Vagina (tissue), 2 donors: ENCODE results near the gene LIPH. TPM values are rescaled to one million over a fixed set of nuclear protein-coding genes. Genes with fewer than 3 reads are reported as not detected.
"Not testable (repeated sequence)": the region's sequence is repeated elsewhere in the genome, so short reads cannot be mapped to it uniquely, and the experiment has no call there.

ENCODE experiments used
- DNase-seq, 2 donors: peaks; one replicate each; pipeline ENCODE4 v3.0.0-alpha.2; 2017; ENCODE audit errors: extremely low spot score in 2 of 2
- H3K27ac ChIP-seq: fragments of 200-600 bp; sonication (generic); one replicate; pipeline ENCODE4 v1.5.1; 2019
- H3K27me3 ChIP-seq: fragments of 200-600 bp; sonication (generic); one replicate; pipeline ENCODE4 v1.5.1; 2019
- H3K36me3 ChIP-seq, 2 donors: fragments of 200-600 bp; sonication (generic); one replicate each; pipeline ENCODE4 v1.5.1; 2017 to 2019
- H3K4me1 ChIP-seq: fragments of 200-600 bp; sonication (generic); one replicate; pipeline ENCODE4 v1.5.1; 2019
- H3K4me3 ChIP-seq, 2 donors: fragments of 200-600 bp; sonication (generic); 1 replicate in 1 of 2; 2 replicates in 1 of 2; pipeline ENCODE4 v1.5.1; 2016 to 2019
- H3K9me3 ChIP-seq: fragments of 200-600 bp; sonication (generic); one replicate; pipeline ENCODE4 v1.5.1; 2019
- POLR2A ChIP-seq, 2 donors: fragments of 450-650 bp; IDR thresholded peaks; one replicate each; pipeline ENCODE4 v1.6.1; 2017; ENCODE audit warnings: antibody characterized with exemption in 2 of 2, mild to moderate bottlenecking in 2 of 2, moderate library complexity in 2 of 2
- POLR2AphosphoS5 ChIP-seq, 2 donors: sonication (generic); formaldehyde crosslinking; IDR thresholded peaks; one replicate each; pipeline ENCODE4 v1.9.0; 2017; ENCODE audit warnings: antibody characterized with exemption in 2 of 2, mild to moderate bottlenecking in 2 of 2, low read depth in 1 of 2; ENCODE audit not compliant: insufficient read depth in 1 of 2
- intact Hi-C: fragments of 100-400 bp; cut with DNase I; formaldehyde crosslinking; loops from one replicate; pipeline ENCODE4 v1.15.1; 2023
- total RNA-seq: library from RNA; depleted of rRNA; stranded (reverse); fragments of >200 nt; gene quantifications from one replicate; pipeline ENCODE4 v1.2.3, GENCODE V29; 2016
- TF ChIP-seq, protein P1 (sequence below), 3 experiments: fragments of 450-650 bp in 2 of 3; fragments of 200-600 bp in 1 of 3; sonication (generic) in 1 of 3; IDR thresholded peaks; one replicate each; pipeline ENCODE4 v1.5.1; 2017 to 2019; ENCODE audit warnings: antibody characterized with exemption in 3 of 3, mild to moderate bottlenecking in 2 of 3, moderate library complexity in 2 of 3

The LIPH gene
- total RNA-seq, 1 donor from 2014 or later, result 2.7 TPM

- no peak for TF ChIP-seq POLR2AphosphoS5 (IDR thresholded peaks at IDR 0.05; ENCODE audit: insufficient read depth in 1 of 2, low read depth in 1 of 2)
- no peak for TF ChIP-seq POLR2A (IDR thresholded peaks at IDR 0.05)
- TF ChIP-seq, protein P1, sequence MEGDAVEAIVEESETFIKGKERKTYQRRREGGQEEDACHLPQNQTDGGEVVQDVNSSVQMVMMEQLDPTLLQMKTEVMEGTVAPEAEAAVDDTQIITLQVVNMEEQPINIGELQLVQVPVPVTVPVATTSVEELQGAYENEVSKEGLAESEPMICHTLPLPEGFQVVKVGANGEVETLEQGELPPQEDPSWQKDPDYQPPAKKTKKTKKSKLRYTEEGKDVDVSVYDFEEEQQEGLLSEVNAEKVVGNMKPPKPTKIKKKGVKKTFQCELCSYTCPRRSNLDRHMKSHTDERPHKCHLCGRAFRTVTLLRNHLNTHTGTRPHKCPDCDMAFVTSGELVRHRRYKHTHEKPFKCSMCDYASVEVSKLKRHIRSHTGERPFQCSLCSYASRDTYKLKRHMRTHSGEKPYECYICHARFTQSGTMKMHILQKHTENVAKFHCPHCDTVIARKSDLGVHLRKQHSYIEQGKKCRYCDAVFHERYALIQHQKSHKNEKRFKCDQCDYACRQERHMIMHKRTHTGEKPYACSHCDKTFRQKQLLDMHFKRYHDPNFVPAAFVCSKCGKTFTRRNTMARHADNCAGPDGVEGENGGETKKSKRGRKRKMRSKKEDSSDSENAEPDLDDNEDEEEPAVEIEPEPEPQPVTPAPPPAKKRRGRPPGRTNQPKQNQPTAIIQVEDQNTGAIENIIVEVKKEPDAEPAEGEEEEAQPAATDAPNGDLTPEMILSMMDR (IDR thresholded peaks at IDR 0.05), result no peak
- Histone ChIP-seq H3K36me3 (peaks cover 0 to 35% of the 10 kb centered on the region in 2 donors), H3K4me1 (no peaks in the 10 kb centered on the region), H3K9me3 (no peaks in the 10 kb centered on the region), H3K27me3 (no peaks in the 10 kb centered on the region), H3K27ac (no peak overlapping the region), H3K4me3 (no peak overlapping the region)
- intact Hi-C loops, result no loop called here
- no peak for DNase-seq
Measured at GRCh38 chr3:185488465-185488864, 63.9 kb downstream of the LIPH start.

DNA sequence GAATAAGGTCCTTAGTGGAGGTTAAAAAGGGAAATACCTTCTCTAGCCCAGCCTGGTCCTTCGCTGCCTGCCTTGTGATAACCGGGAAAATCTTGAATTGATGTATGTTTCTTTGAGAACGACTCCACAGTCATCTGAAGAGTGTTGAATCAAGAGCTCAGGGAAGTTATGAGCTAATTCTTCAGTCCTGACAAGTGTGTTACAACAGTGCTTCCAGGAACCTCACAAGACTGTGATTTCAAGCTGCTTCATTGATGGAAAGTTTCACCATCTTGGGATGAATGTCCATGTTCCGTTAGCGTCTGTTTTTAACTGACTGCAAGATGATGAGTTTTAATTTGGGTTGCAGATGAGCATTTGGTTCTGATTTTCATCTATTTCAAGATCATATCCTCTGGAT is 66.0 kb downstream of the LIPH start:
- intact Hi-C loops, result no loop called here
- Histone ChIP-seq H3K27ac (no peak overlapping the region), H3K4me1 (no peaks in the 10 kb centered on the region), H3K36me3 (peaks cover 0 to 36% of the 10 kb centered on the region in 2 donors), H3K9me3 (no peaks in the 10 kb centered on the region), H3K4me3 (no peak overlapping the region), H3K27me3 (no peaks in the 10 kb centered on the region)
- no peak for DNase-seq
- TF ChIP-seq, protein P1 (IDR thresholded peaks at IDR 0.05), result no peak
- no peak for TF ChIP-seq POLR2A (IDR thresholded peaks at IDR 0.05)
- TF ChIP-seq POLR2AphosphoS5 (IDR thresholded peaks at IDR 0.05; ENCODE audit: insufficient read depth in 1 of 2, low read depth in 1 of 2), result no peak

DNA sequence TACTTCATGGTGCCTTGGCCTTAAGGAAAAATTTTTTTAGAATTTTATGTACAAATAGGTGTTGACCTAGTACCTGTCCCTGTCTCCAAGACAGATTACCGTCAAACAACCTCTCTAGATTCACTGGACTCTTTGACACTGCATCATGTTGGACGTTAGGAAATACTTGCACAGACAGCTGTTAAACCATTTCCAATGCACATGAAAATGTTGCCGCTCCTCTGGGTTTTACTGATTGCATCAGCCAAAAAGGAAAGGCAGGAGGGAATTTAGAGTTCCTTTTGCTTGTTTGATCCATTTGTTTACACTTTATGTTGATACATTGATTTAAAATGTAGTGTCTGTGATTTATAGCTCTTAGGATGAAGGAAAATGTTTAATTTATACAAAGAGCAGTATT is 68.1 kb downstream of the LIPH start:
- TF ChIP-seq POLR2A (IDR thresholded peaks at IDR 0.05) (no peak), POLR2AphosphoS5 (IDR thresholded peaks at IDR 0.05; ENCODE audit: insufficient read depth in 1 of 2, low read depth in 1 of 2) (no peak)
- TF ChIP-seq, protein P1 (IDR thresholded peaks at IDR 0.05), result no peak
- Histone ChIP-seq H3K27ac (no peak overlapping the region), H3K9me3 (no peaks in the 10 kb centered on the region), H3K4me3 (no peak overlapping the region), H3K4me1 (no peaks in the 10 kb centered on the region), H3K27me3 (no peaks in the 10 kb centered on the region), H3K36me3 (peaks cover 0 to 39% of the 10 kb centered on the region in 2 donors)
- intact Hi-C loops, result no loop called here
- DNase-seq, result no peak

- Histone ChIP-seq H3K27ac (no peak overlapping the region), H3K9me3 (no peaks in the 10 kb centered on the region), H3K36me3 (peaks cover 0 to 24% of the 10 kb centered on the region in 2 donors), H3K4me1 (no peaks in the 10 kb centered on the region), H3K4me3 (no peak overlapping the region), H3K27me3 (no peaks in the 10 kb centered on the region)
- intact Hi-C loops, result no loop called here
- TF ChIP-seq POLR2A (IDR thresholded peaks at IDR 0.05) (no peak), POLR2AphosphoS5 (IDR thresholded peaks at IDR 0.05; ENCODE audit: insufficient read depth in 1 of 2, low read depth in 1 of 2) (no peak)
- TF ChIP-seq, protein P1 (IDR thresholded peaks at IDR 0.05), result no peak
- DNase-seq, result no peak
Measured at GRCh38 chr3:185479373-185479945, 72.9 kb downstream of the LIPH start.

GRCh38 chr3:185477316-185477715 is 75.1 kb downstream of the LIPH start:
- intact Hi-C loops, result no loop called here
- Histone ChIP-seq H3K4me1 (no peaks in the 10 kb centered on the region), H3K27me3 (no peaks in the 10 kb centered on the region), H3K9me3 (no peaks in the 10 kb centered on the region), H3K27ac (no peak overlapping the region), H3K4me3 (no peak overlapping the region), H3K36me3 (peaks cover 0 to 33% of the 10 kb centered on the region in 2 donors)
- no peak for DNase-seq
- TF ChIP-seq POLR2AphosphoS5 (IDR thresholded peaks at IDR 0.05; ENCODE audit: insufficient read depth in 1 of 2, low read depth in 1 of 2), result no peak
- TF ChIP-seq POLR2A (IDR thresholded peaks at IDR 0.05), result no peak
- TF ChIP-seq, protein P1 (IDR thresholded peaks at IDR 0.05), result no peak

- H3K27ac ChIP-seq, DNase-seq, H3K4me1 ChIP-seq, H3K27me3 ChIP-seq, intact Hi-C loops, H3K9me3 ChIP-seq, H3K4me3 ChIP-seq: not testable (repeated sequence)
- peaks cover 0 to 16% of the 10 kb centered on the region in 2 donors for H3K36me3 ChIP-seq
Measured at GRCh38 chr3:185474922-185475321, 77.5 kb downstream of the LIPH start.
